NCI-H2171 (cell line): ENCODE measurements around the gene ANKRD6.
A peak's percentile ranks its signal among the peaks of the same experiment; 100 is the strongest.

Source experiments
- DNase-seq: peaks from one replicate; lab custom pipeline; 2025; lab: John Stamatoyannopoulos, UW

The ANKRD6 gene

GRCh38 chr6:89471287-89471867 lies 38.4 kb downstream of the ANKRD6 start:
- no peak for DNase-seq

- no peak for DNase-seq
Measured at GRCh38 chr6:89475101-89475500, 42.1 kb downstream of the ANKRD6 start.

GRCh38 chr6:89475634-89476033 lies 42.7 kb downstream of the ANKRD6 start:
- DNase-seq, result no peak

GRCh38 chr6:89479897-89480296 lies 46.9 kb downstream of the ANKRD6 start:
- no peak for DNase-seq

- DNase-seq, result no peak
Measured at GRCh38 chr6:89481695-89482094, 48.7 kb downstream of the ANKRD6 start.

- no peak for DNase-seq
Measured at GRCh38 chr6:89482126-89482525, 49.2 kb downstream of the ANKRD6 start.

- no peak for DNase-seq
Measured at GRCh38 chr6:89483111-89483720, 50.3 kb downstream of the ANKRD6 start.

GRCh38 chr6:89485320-89485719 lies 52.4 kb downstream of the ANKRD6 start:
- DNase-seq, result no peak

GRCh38 chr6:89487864-89488263 lies 54.9 kb downstream of the ANKRD6 start:
- peak; percentile 26 for DNase-seq

GRCh38 chr6:89488438-89488837 lies 55.5 kb downstream of the ANKRD6 start:
- no peak for DNase-seq

GRCh38 chr6:89489078-89489477 lies 56.1 kb downstream of the ANKRD6 start:
- DNase-seq, result no peak

GRCh38 chr6:89492025-89492640 lies 59.2 kb downstream of the ANKRD6 start:
- no peak for DNase-seq

GRCh38 chr6:89494131-89494793 lies 61.3 kb downstream of the ANKRD6 start:
- no peak for DNase-seq

GRCh38 chr6:89495961-89496535 lies 63.1 kb downstream of the ANKRD6 start:
- DNase-seq, result no peak

- DNase-seq, result no peak
Measured at GRCh38 chr6:89500611-89501010, 67.7 kb downstream of the ANKRD6 start.

GRCh38 chr6:89501222-89501621 lies 68.3 kb downstream of the ANKRD6 start:
- DNase-seq, result no peak

- DNase-seq, result no peak
Measured at GRCh38 chr6:89501753-89502152, 68.8 kb downstream of the ANKRD6 start.

- DNase-seq, result no peak
Measured at GRCh38 chr6:89503641-89504040, 70.7 kb downstream of the ANKRD6 start.

GRCh38 chr6:89505847-89506246 lies 72.9 kb downstream of the ANKRD6 start:
- no peak for DNase-seq

GRCh38 chr6:89506716-89507617 lies 74.0 kb downstream of the ANKRD6 start:
- no peak for DNase-seq

- no peak for DNase-seq
Measured at GRCh38 chr6:89508755-89509563, 76.0 kb downstream of the ANKRD6 start.
